Epidermal melanocyte (primary cell): ENCODE measurements around the gene ALKBH5.
A peak's percentile ranks its signal among the peaks of the same experiment; 100 is the strongest.
"Not testable (repeated sequence)": the region's sequence is repeated elsewhere in the genome, so short reads cannot be mapped to it uniquely, and the experiment has no call there.

Experiments used
- DNase-seq: peaks from one replicate; pipeline ENCODE4 v3.0.0; 2011; ENCODE audit warnings: low spot score; ENCODE audit not compliant: insufficient read length

Gene ALKBH5

GRCh38 chr17:18185391-18185790, 1.8 kb downstream of the ALKBH5 start:
- peak; percentile 51 for DNase-seq

- DNase-seq: no peak
Measured at GRCh38 chr17:18185832-18186626, 2.4 kb downstream of the ALKBH5 start.

- no peak for DNase-seq
Measured at GRCh38 chr17:18186627-18186982, 3.0 kb downstream of the ALKBH5 start.

- no peak for DNase-seq
Measured at GRCh38 chr17:18187226-18187625, 3.6 kb downstream of the ALKBH5 start.

DNA sequence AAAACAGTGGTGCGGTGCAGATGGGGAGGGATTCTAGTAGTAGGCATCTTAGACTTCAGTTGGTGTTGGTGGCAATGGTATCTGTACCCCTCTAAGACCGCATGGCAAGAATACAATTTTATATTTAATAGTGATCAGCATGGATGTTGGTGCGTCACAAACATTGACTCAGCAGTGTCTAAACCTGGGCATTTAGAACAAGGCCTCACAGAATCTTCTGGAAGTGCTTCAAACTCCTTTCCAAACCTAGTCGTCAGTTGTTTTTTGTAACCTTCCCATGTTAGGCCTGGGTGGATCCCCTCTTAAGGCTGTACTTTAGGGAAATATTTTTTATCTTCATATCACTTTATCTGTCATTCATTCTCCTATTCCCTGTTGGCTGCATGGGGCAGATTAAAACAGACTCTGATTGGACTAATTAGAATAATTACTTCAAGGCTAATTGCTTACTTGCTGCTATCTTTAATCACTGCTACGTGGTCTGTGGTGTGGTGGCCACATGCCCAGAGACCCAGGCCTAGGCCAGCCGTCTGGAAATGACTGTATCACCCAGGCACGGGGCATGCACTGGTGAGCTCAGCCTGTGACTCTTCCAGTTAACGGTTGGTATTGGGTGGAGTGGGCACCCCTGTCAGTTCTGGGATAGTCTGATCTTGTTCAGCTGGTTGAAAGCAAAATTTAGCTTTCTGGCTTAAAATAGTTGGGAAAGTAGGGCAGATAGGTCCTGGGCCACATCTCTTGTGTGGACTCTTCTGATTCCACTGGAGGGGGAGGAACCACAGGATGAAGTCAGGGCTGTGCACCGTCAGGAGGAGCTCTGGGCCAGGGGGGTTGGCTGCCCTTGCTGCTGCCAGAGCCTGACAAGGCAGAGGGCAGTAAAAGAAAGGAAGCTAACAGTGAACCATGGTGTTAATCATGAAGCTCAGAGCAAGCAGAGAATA, 4.5 kb downstream of the ALKBH5 start:
- no peak for DNase-seq

GRCh38 chr17:18190628-18191235, 7.1 kb downstream of the ALKBH5 start:
- DNase-seq: no peak

GRCh38 chr17:18191236-18191667, 7.6 kb downstream of the ALKBH5 start:
- no peak for DNase-seq

DNA sequence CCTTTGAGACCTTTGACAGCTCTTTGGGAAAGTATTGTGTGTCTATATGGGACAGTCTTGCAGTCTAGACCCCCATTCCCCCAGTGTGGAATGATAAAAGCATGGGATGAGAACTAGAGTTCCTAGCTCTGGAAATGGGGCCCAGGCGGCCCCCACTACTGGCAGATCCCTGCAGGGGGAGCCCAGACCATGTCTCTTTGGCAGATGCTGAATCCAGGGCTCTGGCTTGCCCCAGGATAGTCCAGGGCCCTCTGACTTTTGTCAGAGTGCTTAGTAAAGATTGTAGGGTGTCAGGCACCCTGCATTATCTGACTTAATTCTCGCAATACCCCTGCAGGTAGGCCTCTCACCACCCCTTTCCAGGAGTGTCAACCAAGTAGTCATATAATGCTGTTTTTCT, 8.3 kb downstream of the ALKBH5 start:
- no peak for DNase-seq

GRCh38 chr17:18194394-18194793, 10.8 kb downstream of the ALKBH5 start:
- no peak for DNase-seq

DNA sequence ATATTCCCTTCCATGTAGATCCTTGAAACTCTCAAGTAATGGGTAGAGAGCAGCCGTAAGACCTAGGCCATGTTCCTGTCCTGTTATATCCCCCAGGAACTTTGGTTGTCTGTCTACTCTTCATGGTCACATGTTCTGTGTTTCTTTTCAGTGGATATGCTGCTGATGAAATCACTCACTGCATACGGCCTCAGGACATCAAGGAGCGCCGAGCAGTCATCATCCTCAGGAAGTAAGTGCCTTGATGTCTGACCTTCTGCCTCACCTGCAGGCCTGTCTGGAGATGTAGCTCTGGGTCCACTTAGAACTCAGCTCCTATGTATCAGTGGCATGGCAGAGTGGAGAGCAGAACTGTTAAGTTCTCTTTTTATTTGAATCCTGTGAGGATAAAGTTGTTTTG, 11.2 kb downstream of the ALKBH5 start:
- no peak for DNase-seq

- no peak for DNase-seq
Measured at GRCh38 chr17:18195246-18195645, 11.6 kb downstream of the ALKBH5 start.

- DNase-seq: no peak
Measured at GRCh38 chr17:18197535-18198194, 14.0 kb downstream of the ALKBH5 start.

DNA sequence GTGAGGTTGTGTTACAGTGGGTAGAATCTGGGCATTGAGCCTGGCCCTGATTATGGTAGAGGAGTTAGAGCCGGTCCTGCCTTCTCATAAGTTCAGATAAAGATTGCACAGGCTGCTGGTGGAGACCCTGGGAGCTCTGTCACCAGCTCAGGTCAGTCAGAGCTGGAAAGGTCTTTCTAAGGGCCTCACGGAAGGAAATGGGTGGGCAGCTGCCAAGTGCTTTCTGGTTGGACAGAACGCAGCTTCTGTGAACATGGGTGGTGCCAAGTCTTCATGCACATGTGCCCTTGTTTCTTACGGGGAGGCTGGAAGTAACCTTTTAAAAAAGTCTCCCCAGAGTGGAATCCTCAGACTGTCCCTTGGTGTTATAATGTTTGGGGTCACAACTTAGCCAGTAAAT, 14.9 kb downstream of the ALKBH5 start:
- no peak for DNase-seq

GRCh38 chr17:18201108-18201507, 17.5 kb downstream of the ALKBH5 start:
- DNase-seq: no peak

DNA sequence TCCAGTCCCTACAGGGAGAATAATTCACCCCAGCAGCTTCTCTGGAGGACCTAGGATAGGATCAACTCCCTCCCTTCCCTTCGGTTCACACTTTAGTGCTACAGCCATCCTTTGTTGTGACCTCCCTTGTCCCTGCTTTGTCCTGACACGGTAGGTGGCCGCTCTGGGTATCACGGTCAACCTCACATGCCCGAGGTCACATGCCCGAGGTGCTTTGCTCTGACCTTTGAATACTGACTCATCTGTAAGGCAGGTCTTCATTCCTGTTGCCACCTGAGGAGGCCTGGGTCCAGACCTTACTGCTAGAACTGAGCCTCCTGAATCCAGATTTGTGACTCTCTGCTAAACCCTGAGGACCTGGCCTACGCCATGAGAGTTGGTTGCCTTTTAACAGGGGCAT, 19.7 kb downstream of the ALKBH5 start:
- DNase-seq: no peak

DNA sequence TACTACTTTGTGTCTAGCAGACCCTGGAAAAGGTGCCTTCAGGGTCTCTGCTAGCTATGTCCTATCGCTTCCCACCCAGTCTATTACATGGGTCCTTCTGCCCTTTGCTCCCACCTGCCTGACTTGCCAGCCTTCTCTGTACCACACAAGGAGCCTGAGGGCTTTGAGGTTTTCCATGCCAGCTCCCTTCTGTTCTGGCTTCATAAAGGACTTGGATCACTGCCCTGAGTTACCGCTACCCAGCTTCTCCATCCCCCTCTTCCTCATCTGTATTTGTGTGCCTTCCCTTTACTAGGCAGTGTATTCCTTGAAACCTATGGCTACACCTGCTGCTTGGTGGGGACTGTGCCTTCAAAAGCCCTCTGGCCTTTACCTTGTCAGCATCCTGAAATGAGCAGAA, 22.2 kb downstream of the ALKBH5 start:
- no peak for DNase-seq

DNA sequence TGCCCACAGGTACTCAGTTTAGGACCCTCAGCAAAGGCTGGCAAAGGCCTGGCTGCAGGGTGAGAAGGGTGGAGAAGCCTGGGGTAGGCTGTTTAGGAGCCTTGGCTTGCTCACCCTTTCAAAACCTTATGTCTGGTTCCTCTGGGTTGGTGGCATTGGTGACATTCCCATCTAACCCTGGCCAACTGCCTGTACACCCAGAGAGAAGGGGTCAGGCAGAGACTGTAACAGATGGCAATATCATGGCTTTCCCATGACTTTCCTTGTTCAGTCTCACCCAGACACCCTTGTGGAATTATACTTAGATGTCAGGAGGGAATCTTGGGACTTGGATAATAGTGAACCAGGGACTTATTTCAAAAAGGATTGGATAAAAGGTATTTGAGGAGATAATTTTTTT, 23.3 kb downstream of the ALKBH5 start:
- DNase-seq: no peak

DNA sequence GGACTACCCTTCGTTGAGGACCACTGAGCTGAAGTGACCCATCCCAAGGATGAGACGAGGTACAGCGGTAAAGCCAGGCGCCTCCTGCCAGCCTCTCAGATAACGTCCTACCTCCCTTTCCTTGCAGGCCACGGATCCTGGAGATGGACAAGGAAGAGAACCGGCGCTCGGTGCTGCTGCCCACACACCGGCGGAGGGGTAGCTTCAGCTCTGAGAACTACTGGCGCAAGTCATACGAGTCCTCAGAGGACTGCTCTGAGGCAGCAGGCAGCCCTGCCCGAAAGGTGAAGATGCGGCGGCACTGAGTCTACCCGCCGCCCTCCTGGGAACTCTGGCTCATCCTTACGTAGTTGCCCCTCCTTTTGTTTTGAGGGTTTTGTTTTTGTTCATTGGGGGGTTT, 24.5 kb downstream of the ALKBH5 start:
- DNase-seq: no peak

DNA sequence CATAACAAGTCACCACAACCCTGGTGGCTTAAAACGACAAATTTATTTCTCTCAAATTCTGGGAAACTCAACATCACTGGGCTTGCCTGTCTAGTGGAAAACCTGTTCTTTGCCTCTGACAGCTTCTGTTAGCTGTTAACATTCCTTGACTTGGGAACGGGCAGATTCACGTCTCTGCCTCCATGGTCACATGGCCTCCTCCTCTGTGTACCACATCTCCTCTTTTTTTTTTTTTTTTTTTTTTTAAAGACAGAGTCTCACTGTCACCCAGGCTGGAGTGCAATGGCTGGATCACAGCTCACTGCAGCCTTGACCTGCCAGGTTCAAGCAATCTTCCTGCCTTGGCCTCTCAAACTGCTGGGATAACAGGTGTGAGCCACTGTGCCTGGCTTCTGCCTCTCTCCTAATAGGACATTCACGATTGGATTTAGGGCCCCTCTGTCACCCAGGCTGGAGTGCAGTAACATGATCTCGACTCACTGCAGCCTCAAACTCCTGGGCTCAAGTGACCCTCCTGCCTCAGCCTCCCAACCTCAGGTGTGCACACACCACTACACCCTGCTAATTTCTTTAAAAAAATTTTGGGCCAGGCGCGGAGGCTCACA, 30.1 kb downstream of the ALKBH5 start:
- DNase-seq: no peak

- DNase-seq: not testable (repeated sequence)
Measured at GRCh38 chr17:18216906-18217305, 33.3 kb downstream of the ALKBH5 start.

- peak; percentile 73 for DNase-seq
Measured at GRCh38 chr17:18217412-18218015, 33.9 kb downstream of the ALKBH5 start.
